NCI-H446 treated with DMSO at 0.1 percent for 48 hours (cell line): Measurements from ENCODE around the gene DDX39B.
A peak's percentile ranks its signal among the peaks of the same experiment; 100 is the strongest.
"Not testable (repeated sequence)": the region's sequence is repeated elsewhere in the genome, so short reads cannot be mapped to it uniquely, and the experiment has no call there.

Experiments
- DNase-seq: peaks from one replicate; lab custom pipeline; 2025; lab: John Stamatoyannopoulos, UW

DDX39B gene

GRCh38 chr6:31541658-31542521, at the start of gene DDX39B:
DDX39B (minus strand) TSS chr6:31542003; CDS start chr6:31540532, 1,471 bp downstream.
- DNase-seq, result peak; percentile 96

GRCh38 chr6:31590691-31591090, 48.9 kb upstream of the DDX39B start:
- not testable (repeated sequence) for DNase-seq

GRCh38 chr6:31588871-31589650, 47.3 kb upstream of the DDX39B start:
- DNase-seq, result no peak

GRCh38 chr6:31587791-31588777, 46.3 kb upstream of the DDX39B start:
- DNase-seq, result no peak

GRCh38 chr6:31586599-31587281, 44.9 kb upstream of the DDX39B start:
- DNase-seq, result no peak

- no peak for DNase-seq
Observed at GRCh38 chr6:31586008-31586407, 44.2 kb upstream of the DDX39B start, which contains the start of gene LST1. LST1 (plus strand) TSS chr6:31586277; CDS start chr6:31587300, 1,023 bp downstream.

- DNase-seq, result no peak
Observed at GRCh38 chr6:31585491-31585890, 43.7 kb upstream of the DDX39B start.

GRCh38 chr6:31582230-31582643, 40.4 kb upstream of the DDX39B start, which contains the start of gene LTB:
LTB (minus strand) TSS chr6:31582424; CDS start chr6:31582417, 7 bp downstream.
- DNase-seq, result no peak

- DNase-seq, result no peak
Observed at GRCh38 chr6:31581434-31582229, 39.8 kb upstream of the DDX39B start.

GRCh38 chr6:31580807-31581433, 39.1 kb upstream of the DDX39B start:
- DNase-seq, result peak; percentile 39

GRCh38 chr6:31580438-31580740, 38.6 kb upstream of the DDX39B start:
- no peak for DNase-seq

- DNase-seq, result no peak
Observed at GRCh38 chr6:31579546-31580437, 38.0 kb upstream of the DDX39B start.

- DNase-seq, result no peak
Observed at GRCh38 chr6:31579119-31579505, 37.3 kb upstream of the DDX39B start.

- no peak for DNase-seq
Observed at GRCh38 chr6:31578184-31579118, 36.6 kb upstream of the DDX39B start.

GRCh38 chr6:31577579-31577966, 35.8 kb upstream of the DDX39B start:
- DNase-seq, result no peak

- no peak for DNase-seq
Observed at GRCh38 chr6:31576897-31577578, 35.2 kb upstream of the DDX39B start.
